HG02943 (cell line): Measurements from ENCODE around the gene FAF1.
A peak's percentile ranks its signal among the peaks of the same experiment; 100 is the strongest.
"Not testable (repeated sequence)": the region's sequence is repeated elsewhere in the genome, so short reads cannot be mapped to it uniquely, and the experiment has no call there.

ENCODE experiments used
- ATAC-seq: cut with Tn5 transposase; IDR thresholded peaks from one replicate; pipeline ENCODE4 v1.9.1; 2021; ENCODE audit warnings: mild to moderate bottlenecking, low read depth, moderate library complexity; ENCODE audit not compliant: unreplicated experiment

FAF1 gene

DNA sequence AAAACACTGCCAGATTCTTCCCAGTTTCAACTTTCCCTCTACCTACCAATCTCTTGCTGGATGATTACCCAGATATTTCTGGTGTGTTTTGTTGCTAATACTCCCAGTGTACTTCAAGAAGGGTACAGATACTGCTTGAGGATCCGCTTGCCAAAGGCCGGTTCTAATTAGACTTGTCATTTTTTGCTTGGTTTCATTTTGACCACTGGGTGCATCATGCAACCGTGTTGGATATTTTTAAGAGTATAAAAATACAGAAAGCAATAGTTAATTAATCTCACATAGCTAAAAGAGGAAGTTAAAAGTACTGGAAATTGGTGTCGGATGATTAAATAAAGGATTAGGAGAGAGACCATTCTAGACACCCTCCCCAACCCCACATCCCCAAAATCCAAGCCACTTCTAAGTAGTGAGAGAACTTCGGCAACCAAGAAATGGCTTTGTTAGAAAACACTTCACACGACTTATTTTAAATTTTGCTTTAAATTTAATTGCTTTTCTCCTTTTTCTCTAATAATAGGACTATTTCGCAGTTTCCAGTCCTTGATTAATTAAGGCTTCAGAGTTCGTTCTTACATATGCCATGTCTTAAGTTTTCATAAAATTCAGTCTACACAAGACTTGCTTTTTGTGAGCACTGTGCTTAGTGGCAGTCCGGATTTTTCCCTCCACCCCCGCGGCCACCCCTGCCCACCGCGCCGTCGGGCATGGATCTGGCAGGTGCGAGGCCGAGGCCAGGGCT is 7.5 kb upstream of the FAF1 start:
- no peak for ATAC-seq

- ATAC-seq = no peak
Measured at GRCh38 chr1:50966991-50967390, 6.9 kb upstream of the FAF1 start.

GRCh38 chr1:50964863-50965262 is 4.8 kb upstream of the FAF1 start:
- no peak for ATAC-seq

GRCh38 chr1:50959303-50959912 is 659 bp downstream of the FAF1 start:
- peak; percentile 12 for ATAC-seq

DNA sequence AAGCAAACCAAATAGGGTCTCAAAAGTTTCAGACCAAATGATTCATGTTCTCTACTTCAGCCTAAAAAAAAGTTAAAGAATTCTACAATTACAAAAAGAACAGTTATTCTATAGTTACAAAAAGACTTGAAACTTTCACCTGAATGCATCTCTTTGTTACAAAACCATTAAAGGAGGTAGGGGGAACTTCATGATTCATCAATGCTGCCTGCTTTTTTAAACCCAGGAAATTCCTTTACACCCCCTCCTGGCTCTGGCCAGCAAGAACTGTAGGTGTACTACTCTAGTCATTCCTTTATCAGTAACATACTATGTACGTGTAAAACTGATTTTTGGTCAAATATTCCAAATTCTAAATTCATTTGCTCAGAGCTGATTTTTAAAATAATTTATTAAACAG is 5.0 kb downstream of the FAF1 start:
- ATAC-seq = no peak

DNA sequence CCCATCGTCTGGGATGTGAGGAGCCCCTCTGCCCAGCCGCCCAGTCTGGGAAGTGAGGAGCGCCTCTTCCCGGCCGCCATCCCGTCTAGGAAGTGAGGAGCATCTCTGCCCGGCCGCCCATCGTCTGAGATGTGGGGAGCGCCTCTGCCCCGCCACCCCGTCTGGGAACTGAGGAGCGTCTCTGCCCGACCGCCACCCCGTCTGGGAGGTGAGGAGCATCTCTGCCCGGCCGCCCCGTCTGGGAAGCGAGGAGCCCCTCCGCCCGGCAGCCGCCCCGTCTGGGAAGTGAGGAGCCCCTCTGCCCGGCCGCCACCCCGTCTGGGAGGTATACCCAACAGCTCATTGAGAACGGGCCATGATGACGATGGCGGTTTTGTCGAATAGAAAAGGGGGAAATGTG is 7.5 kb downstream of the FAF1 start:
- ATAC-seq = not testable (repeated sequence)

DNA sequence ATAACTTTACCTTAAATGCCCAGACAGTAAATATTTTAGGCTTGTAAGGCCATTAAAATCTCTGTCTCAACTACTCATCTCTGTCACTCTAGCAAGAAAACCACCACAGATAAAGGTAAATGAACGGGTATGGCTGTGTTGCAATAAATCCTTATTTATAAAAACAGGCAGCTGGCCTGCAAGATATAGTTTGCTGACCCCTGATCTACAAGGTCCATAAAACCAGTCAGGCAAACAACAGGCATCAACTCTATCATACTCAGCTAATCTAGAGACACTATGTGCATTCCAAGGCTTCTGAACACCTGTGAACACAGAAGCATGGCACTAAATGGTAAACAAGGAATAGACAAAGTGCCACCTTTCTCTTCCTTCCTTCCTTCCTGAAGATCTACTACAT is 9.7 kb downstream of the FAF1 start:
- ATAC-seq = no peak

DNA sequence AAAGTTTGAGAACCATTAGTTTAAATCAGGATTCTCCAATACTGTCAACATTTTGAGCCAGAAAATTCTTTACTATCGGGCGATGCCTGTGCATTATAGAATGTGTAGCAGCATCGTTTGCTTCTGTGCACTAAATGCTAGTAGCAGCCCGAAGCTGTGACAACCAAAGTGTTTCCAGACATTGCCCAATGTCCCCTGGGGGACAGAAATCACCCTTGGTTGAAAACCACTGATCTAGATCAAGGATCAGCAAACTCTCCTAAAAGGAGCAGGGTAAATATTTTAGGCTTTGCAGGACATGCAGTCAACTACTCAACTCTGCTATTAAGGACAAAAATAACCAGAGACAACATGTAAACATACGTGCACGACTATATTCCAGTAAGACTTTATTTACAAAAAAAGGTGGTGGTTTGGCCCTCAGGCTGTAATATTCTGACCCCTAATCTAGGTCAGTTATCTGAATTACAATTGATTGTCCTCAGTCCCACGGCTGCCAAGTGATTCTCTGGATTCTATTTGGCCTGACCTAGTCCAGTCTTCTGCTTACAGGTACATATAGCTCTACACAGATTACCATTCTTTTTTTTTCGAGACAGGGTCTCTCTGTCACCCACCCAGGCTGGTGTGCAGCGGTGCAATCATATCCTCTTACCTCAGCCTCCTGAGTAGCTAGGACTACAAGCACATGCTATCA is 10.6 kb downstream of the FAF1 start:
- no peak for ATAC-seq

DNA sequence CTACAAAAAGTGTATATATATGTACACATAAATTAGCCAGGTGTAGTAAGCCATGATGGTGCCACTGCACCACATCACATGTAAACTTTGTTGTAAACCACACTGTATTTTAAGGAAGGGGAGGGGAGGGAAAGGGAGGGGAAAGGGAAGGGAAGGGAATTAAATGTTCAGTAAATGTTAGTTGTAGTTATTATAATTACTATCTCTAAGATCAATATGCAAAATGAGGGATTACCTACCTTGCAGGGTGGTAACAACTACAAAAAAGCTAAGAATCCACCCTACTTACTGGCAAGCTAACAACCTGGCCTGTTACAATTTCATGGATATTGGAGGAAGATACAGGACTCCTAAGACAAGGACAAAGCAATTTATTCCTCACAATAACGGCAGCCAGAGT is 17.7 kb downstream of the FAF1 start:
- ATAC-seq = no peak

DNA sequence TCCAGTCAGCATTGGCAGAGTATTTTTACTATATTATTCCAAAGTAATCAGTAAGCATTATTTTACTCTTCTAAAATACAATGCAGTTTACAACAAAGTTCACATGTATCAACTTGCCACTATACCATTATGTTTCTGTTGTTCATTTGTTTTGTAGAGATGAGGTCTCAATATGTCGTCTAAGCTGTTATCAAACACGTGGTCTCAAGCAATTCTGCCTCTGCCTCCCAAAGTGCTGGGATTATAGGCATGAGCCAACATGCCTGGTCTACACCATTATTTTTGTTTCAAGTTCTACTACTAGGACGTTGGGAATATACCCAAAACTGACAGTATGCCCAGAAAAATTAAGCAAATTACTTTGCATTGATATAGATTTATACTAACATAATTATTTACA is 19.8 kb downstream of the FAF1 start:
- no peak for ATAC-seq

GRCh38 chr1:50936321-50936720 is 23.7 kb downstream of the FAF1 start:
- no peak for ATAC-seq

DNA sequence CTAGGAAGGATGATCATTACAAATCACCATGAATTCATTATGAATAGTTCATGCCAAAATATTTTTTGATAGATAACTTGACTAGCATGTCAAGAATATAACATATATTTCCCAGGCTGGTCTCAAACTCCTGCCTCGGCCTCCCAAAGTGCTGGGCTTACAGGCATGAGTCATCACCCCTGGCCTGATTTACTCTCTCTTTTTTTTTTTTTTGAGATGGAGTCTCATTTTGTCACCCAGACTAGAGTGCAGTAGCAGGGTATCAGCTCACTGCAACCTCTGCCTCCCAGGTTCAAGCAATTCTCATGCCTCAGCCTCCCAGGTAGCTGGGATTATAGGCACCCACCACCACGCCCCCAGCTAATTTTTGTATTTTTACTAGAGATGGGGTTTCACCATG is 24.8 kb downstream of the FAF1 start:
- ATAC-seq = not testable (repeated sequence)

- ATAC-seq = no peak
Measured at GRCh38 chr1:50934838-50935237, 25.2 kb downstream of the FAF1 start.

DNA sequence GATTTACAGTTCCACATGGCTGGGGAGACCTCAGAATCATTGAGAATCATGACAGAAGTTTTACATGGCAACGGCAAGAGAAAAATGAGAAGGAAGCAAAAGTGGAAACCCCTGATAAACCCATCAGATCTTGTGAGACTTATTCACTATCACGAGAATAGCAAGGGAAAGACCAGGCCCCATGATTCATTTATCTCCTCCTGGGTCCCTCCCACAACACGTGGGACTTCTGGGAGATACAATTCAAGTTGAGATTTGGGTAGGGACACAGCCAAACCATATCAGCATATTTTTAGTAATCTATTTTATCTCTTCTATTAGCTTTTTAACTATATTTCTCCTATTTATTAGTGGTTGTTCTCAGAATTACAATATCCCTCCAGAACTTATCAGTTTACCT is 26.3 kb downstream of the FAF1 start:
- ATAC-seq = not testable (repeated sequence)

GRCh38 chr1:50932043-50932442 is 28.0 kb downstream of the FAF1 start:
- not testable (repeated sequence) for ATAC-seq

DNA sequence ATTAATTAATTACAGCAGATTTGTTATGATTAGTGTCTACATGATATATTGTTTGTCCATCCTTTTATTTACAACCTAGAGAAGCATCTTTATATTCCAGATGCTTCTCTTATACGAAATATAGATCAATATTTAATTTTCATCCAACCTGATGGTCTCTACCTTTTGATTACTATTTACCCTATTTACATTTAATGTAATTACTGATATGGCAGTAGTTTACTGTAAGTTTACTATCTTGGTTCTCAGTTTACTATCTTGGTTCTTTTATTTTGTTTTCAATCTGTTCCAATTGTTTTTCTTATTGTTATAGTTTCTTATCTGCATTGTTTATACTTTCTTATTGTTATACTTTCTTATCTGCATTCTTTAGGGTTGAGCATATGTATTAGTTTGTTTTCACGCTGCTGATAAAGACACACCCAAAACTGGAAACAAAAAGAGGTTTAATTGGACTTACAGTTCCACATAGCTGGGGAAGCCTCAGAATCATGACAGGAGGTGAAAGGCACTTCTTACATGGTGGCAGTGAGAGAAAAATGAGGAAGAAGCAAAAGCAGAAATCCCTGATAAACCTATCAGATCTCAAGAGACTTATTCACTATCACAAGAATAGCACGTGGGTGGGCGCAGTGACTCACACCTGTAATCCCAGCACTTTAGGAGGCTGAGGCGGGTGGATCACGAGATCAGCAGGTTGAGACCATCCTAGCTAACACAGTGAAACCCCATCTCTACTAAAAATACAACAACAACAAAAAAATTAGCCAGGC is 28.9 kb downstream of the FAF1 start:
- no peak for ATAC-seq

DNA sequence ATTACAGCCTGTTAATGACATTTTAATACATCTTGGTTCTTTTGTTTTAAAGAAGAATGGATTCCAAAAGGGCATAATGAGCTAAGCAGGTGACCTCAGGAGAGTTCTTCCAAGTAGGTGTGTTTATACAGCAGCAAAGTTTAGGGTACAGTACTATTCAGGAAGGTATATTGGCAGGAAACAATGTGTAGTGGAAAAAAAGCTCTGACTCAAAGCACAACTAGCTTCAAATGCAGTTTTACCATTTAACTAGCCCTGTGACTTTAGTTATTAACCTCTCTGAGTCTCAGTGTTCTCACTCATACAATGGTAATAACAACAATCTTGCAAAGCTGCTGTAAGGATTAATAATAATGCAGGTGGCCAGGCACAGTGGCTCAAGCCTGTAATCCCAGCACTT is 29.9 kb downstream of the FAF1 start:
- no peak for ATAC-seq

DNA sequence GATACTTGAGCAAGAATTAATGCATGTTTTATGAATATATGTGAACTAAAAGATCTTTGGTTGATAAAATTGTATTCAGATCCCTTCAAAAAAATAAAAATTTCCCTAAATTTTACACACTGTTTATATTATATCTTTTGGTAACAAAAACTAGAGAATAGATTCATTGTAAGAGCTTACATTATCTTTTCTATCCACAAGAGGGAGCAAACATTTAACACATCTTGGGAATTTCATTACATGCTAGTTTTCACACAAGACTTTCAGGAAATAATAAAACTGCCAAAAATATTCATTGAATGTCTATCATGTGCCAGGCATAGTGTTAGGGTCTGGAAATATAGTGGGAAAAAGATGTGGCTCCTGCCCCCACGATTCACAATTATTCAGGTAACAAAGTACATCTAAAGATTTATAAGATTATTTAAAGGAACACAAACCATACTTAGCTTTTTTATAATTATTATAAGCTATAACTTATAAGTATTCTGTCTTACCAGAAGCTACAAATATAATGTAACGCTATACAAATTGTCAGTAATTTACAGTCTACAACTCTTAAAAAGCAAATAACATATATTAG is 30.6 kb downstream of the FAF1 start:
- ATAC-seq = no peak

- no peak for ATAC-seq
Measured at GRCh38 chr1:50923564-50923963, 36.5 kb downstream of the FAF1 start.

GRCh38 chr1:50921029-50921428 is 39.0 kb downstream of the FAF1 start:
- no peak for ATAC-seq

GRCh38 chr1:50920409-50920808 is 39.7 kb downstream of the FAF1 start:
- no peak for ATAC-seq
